ENCODE results near the gene GPSM1.
A peak's percentile ranks its signal among the peaks of the same experiment; 100 is the strongest.

GPSM1 gene

GRCh38 chr9:136338511-136338910, 11.2 kb downstream of the GPSM1 start:
- Histone ChIP-seq H3K27me3 (ENCODE audit: control insufficient read depth, insufficient read depth, low read length) (no peaks in the 10 kb centered on the region), H3K4me2 (ENCODE audit: low read length) (no peak overlapping the region), H3K36me3 (ENCODE audit: insufficient read depth, low read length) (peaks cover 64% of the 10 kb centered on the region), H3K9ac (ENCODE audit: low read depth, low read length) (no peak overlapping the region), H3K4me3 (ENCODE audit: low read length) (no peak overlapping the region), H3K9me3 (replicated peaks; ENCODE audit: low read length) (no peaks in the 10 kb centered on the region), H3K4me1 (ENCODE audit: control insufficient read depth, insufficient read depth, low read length) (peaks cover 10% of the 10 kb centered on the region)

GRCh38 chr9:136339173-136339957, 12.0 kb downstream of the GPSM1 start:
- H3K4me3 ChIP-seq (ENCODE audit: low read length): no peak overlapping the region
- peaks cover 10% of the 10 kb centered on the region for H3K4me1 ChIP-seq (ENCODE audit: control insufficient read depth, insufficient read depth, low read length)
- H3K27me3 ChIP-seq (ENCODE audit: control insufficient read depth, insufficient read depth, low read length): no peaks in the 10 kb centered on the region
- no peak overlapping the region for H3K4me2 ChIP-seq (ENCODE audit: low read length)
- H3K9me3 ChIP-seq (replicated peaks; ENCODE audit: low read length): no peaks in the 10 kb centered on the region
- H3K36me3 ChIP-seq (ENCODE audit: insufficient read depth, low read length): peaks cover 61% of the 10 kb centered on the region
- H3K9ac ChIP-seq (ENCODE audit: low read depth, low read length): no peak overlapping the region

GRCh38 chr9:136339958-136340310, 12.6 kb downstream of the GPSM1 start:
- H3K9me3 ChIP-seq (replicated peaks; ENCODE audit: low read length): no peaks in the 10 kb centered on the region
- no peak overlapping the region for H3K4me3 ChIP-seq (ENCODE audit: low read length)
- H3K9ac ChIP-seq (ENCODE audit: low read depth, low read length): no peak overlapping the region
- H3K4me2 ChIP-seq (ENCODE audit: low read length): no peak overlapping the region
- peaks cover 16% of the 10 kb centered on the region for H3K4me1 ChIP-seq (ENCODE audit: control insufficient read depth, insufficient read depth, low read length)
- H3K36me3 ChIP-seq (ENCODE audit: insufficient read depth, low read length): peaks cover 60% of the 10 kb centered on the region
- H3K27me3 ChIP-seq (ENCODE audit: control insufficient read depth, insufficient read depth, low read length): no peaks in the 10 kb centered on the region

GRCh38 chr9:136340356-136341041, 13.2 kb downstream of the GPSM1 start:
- Histone ChIP-seq H3K9me3 (replicated peaks; ENCODE audit: low read length) (no peaks in the 10 kb centered on the region), H3K36me3 (ENCODE audit: insufficient read depth, low read length) (peaks cover 57% of the 10 kb centered on the region), H3K27me3 (ENCODE audit: control insufficient read depth, insufficient read depth, low read length) (no peaks in the 10 kb centered on the region), H3K4me1 (ENCODE audit: control insufficient read depth, insufficient read depth, low read length) (peaks cover 22% of the 10 kb centered on the region), H3K4me2 (ENCODE audit: low read length) (no peak overlapping the region), H3K4me3 (ENCODE audit: low read length) (no peak overlapping the region), H3K9ac (ENCODE audit: low read depth, low read length) (no peak overlapping the region)

GRCh38 chr9:136341042-136341655, 13.8 kb downstream of the GPSM1 start:
- peaks cover 53% of the 10 kb centered on the region for H3K36me3 ChIP-seq (ENCODE audit: insufficient read depth, low read length)
- H3K9me3 ChIP-seq (replicated peaks; ENCODE audit: low read length): no peaks in the 10 kb centered on the region
- H3K4me1 ChIP-seq (ENCODE audit: control insufficient read depth, insufficient read depth, low read length): peaks cover 22% of the 10 kb centered on the region
- no peak overlapping the region for H3K9ac ChIP-seq (ENCODE audit: low read depth, low read length)
- no peak overlapping the region for H3K4me2 ChIP-seq (ENCODE audit: low read length)
- no peaks in the 10 kb centered on the region for H3K27me3 ChIP-seq (ENCODE audit: control insufficient read depth, insufficient read depth, low read length)
- no peak overlapping the region for H3K4me3 ChIP-seq (ENCODE audit: low read length)

- H3K27me3 ChIP-seq (ENCODE audit: control insufficient read depth, insufficient read depth, low read length): no peaks in the 10 kb centered on the region
- H3K9ac ChIP-seq (ENCODE audit: low read depth, low read length): no peak overlapping the region
- no peak overlapping the region for H3K4me3 ChIP-seq (ENCODE audit: low read length)
- H3K9me3 ChIP-seq (replicated peaks; ENCODE audit: low read length): no peaks in the 10 kb centered on the region
- H3K36me3 ChIP-seq (ENCODE audit: insufficient read depth, low read length): peaks cover 48% of the 10 kb centered on the region
- H3K4me2 ChIP-seq (ENCODE audit: low read length): no peak overlapping the region
- H3K4me1 ChIP-seq (ENCODE audit: control insufficient read depth, insufficient read depth, low read length): peaks cover 25% of the 10 kb centered on the region
Measured at GRCh38 chr9:136341769-136342168, 14.4 kb downstream of the GPSM1 start.

GRCh38 chr9:136342181-136343120, 15.1 kb downstream of the GPSM1 start:
- peaks cover 41% of the 10 kb centered on the region for H3K36me3 ChIP-seq (ENCODE audit: insufficient read depth, low read length)
- H3K9me3 ChIP-seq (replicated peaks; ENCODE audit: low read length): no peaks in the 10 kb centered on the region
- peaks cover 32% of the 10 kb centered on the region for H3K4me1 ChIP-seq (ENCODE audit: control insufficient read depth, insufficient read depth, low read length)
- no peak overlapping the region for H3K4me2 ChIP-seq (ENCODE audit: low read length)
- H3K9ac ChIP-seq (ENCODE audit: low read depth, low read length): no peak overlapping the region
- H3K27me3 ChIP-seq (ENCODE audit: control insufficient read depth, insufficient read depth, low read length): no peaks in the 10 kb centered on the region
- H3K4me3 ChIP-seq (ENCODE audit: low read length): no peak overlapping the region

GRCh38 chr9:136343121-136343883, 16.0 kb downstream of the GPSM1 start:
- Histone ChIP-seq H3K4me2 (ENCODE audit: low read length) (no peak overlapping the region), H3K9ac (ENCODE audit: low read depth, low read length) (no peak overlapping the region), H3K9me3 (replicated peaks; ENCODE audit: low read length) (no peaks in the 10 kb centered on the region), H3K36me3 (ENCODE audit: insufficient read depth, low read length) (peaks cover 35% of the 10 kb centered on the region), H3K4me1 (ENCODE audit: control insufficient read depth, insufficient read depth, low read length) (peaks cover 39% of the 10 kb centered on the region), H3K27me3 (ENCODE audit: control insufficient read depth, insufficient read depth, low read length) (no peaks in the 10 kb centered on the region), H3K4me3 (ENCODE audit: low read length) (no peak overlapping the region)

- H3K4me3 ChIP-seq (ENCODE audit: low read length): no peak overlapping the region
- no peak overlapping the region for H3K4me2 ChIP-seq (ENCODE audit: low read length)
- no peaks in the 10 kb centered on the region for H3K27me3 ChIP-seq (ENCODE audit: control insufficient read depth, insufficient read depth, low read length)
- peaks cover 30% of the 10 kb centered on the region for H3K36me3 ChIP-seq (ENCODE audit: insufficient read depth, low read length)
- no peaks in the 10 kb centered on the region for H3K9me3 ChIP-seq (replicated peaks; ENCODE audit: low read length)
- H3K9ac ChIP-seq (ENCODE audit: low read depth, low read length): no peak overlapping the region
- H3K4me1 ChIP-seq (ENCODE audit: control insufficient read depth, insufficient read depth, low read length): peaks cover 39% of the 10 kb centered on the region
Measured at GRCh38 chr9:136343884-136344269, 16.5 kb downstream of the GPSM1 start.

GRCh38 chr9:136344544-136345280, 17.4 kb downstream of the GPSM1 start:
- H3K36me3 ChIP-seq (ENCODE audit: insufficient read depth, low read length): peaks cover 30% of the 10 kb centered on the region

More at GRCh38 chr9:136344544-136345280, 17.4 kb downstream of the GPSM1 start:
- Histone ChIP-seq H3K9ac (ENCODE audit: low read depth, low read length) (no peak overlapping the region), H3K4me2 (ENCODE audit: low read length) (peak overlapping the region; percentile 60), H3K4me3 (ENCODE audit: low read length) (no peak overlapping the region), H3K9me3 (replicated peaks; ENCODE audit: low read length) (no peaks in the 10 kb centered on the region), H3K27me3 (ENCODE audit: control insufficient read depth, insufficient read depth, low read length) (no peaks in the 10 kb centered on the region), H3K4me1 (ENCODE audit: control insufficient read depth, insufficient read depth, low read length) (peaks cover 39% of the 10 kb centered on the region)

Measured in skeletal muscle satellite cell (primary cell).